ENCODE measurements around the gene AFF4. TPM values are rescaled to one million over a fixed set of nuclear protein-coding genes. Genes with fewer than 3 reads are reported as not detected.

Gene AFF4
- total RNA-seq, 1 experiment from 2014 or later: 38.6 TPM

- no peak for TF ChIP-seq ZBTB33 (IDR thresholded peaks at IDR 0.05; ENCODE audit: extremely low read depth, insufficient replicate concordance, low read length)
Measured at GRCh38 chr5:132953710-132954109, 9.7 kb downstream of the AFF4 start (continued).

GRCh38 chr5:132952829-132953228 lies 10.6 kb downstream of the AFF4 start:
- CTCF ChIA-PET: no interaction called here

More at GRCh38 chr5:132952829-132953228, 10.6 kb downstream of the AFF4 start:
- DNase-seq (ENCODE audit: low read depth, low spot score) (no peak), ATAC-seq (no peak)
- Histone ChIP-seq H3K9me3 (ENCODE audit: control insufficient read depth in 1 of 2, insufficient read depth in 1 of 2, low read depth in 1 of 2, low read length in 2 of 2) (no peaks in the 10 kb centered on the region), H3K4me3 (replicated peaks in 1 of 2; ENCODE audit: low read depth in 1 of 2, low read length in 2 of 2) (no peak overlapping the region), H3K27ac (ENCODE audit: low read depth, low read length) (no peak overlapping the region), H2AFZ (ENCODE audit: low read depth, low read length, poor library complexity, severe bottlenecking) (no peak overlapping the region), H3K4me1 (ENCODE audit: control insufficient read depth in 1 of 2, insufficient read depth in 2 of 2, low read length in 2 of 2) (peaks cover 6 to 19% of the 10 kb centered on the region in 2 experiments; a peak in 3 of 4 replicates), H3K9me2 (ENCODE audit: insufficient read depth) (no peaks in the 10 kb centered on the region), H3K9ac (ENCODE audit: low read length) (no peak overlapping the region), H3K79me2 (ENCODE audit: insufficient read depth, low read length) (peaks cover 93% of the 10 kb centered on the region), H4K20me1 (ENCODE audit: insufficient read depth) (0 out of 2 replicates have a peak, but pooled peaks cover 6% of the 10 kb centered on the region), H3K4me2 (ENCODE audit: low read length) (no peak overlapping the region), H3K36me3 (ENCODE audit: control insufficient read depth in 1 of 2, insufficient read depth in 2 of 2, low read length in 2 of 2) (peaks cover 0 to 11% of the 10 kb centered on the region in 2 experiments; a peak in 1 of 4 replicates), H3K27me3 (ENCODE audit: insufficient read depth, low read length) (no peaks in the 10 kb centered on the region)
- no TSS peak for BruUV-seq (replicated peaks)
- intact Hi-C loops (cut with micrococcal nuclease): no loop called here
- POLR2A ChIA-PET: no interaction called here
- no peak for TF ChIP-seq CTCF (IDR thresholded peaks at IDR 0.05 in 2 of 3, conservative IDR thresholded peaks at IDR 0.05 in 1 of 3; ENCODE audit: borderline replicate concordance in 1 of 3, insufficient read depth in 1 of 3, low read depth in 2 of 3, low read length in 2 of 3)
- no peak for TF ChIP-seq ZFX (IDR thresholded peaks at IDR 0.05)
- TF ChIP-seq CEBPB (IDR thresholded peaks at IDR 0.05; ENCODE audit: low read depth): no peak
- no peak for TF ChIP-seq YY1 (IDR thresholded peaks at IDR 0.05; ENCODE audit: extremely low read depth, insufficient replicate concordance, low read depth, low read length)
- TF ChIP-seq RAD21 (IDR thresholded peaks at IDR 0.05; ENCODE audit: low read depth): no peak
- TF ChIP-seq ELF1 (IDR thresholded peaks at IDR 0.05; ENCODE audit: borderline replicate concordance, low read depth): no peak
- no peak for TF ChIP-seq REST (IDR thresholded peaks at IDR 0.05; ENCODE audit: low read depth)
- no peak for TF ChIP-seq POLR2A (IDR thresholded peaks at IDR 0.05; ENCODE audit: borderline replicate concordance, extremely low read depth, insufficient read depth, insufficient read length)
- TF ChIP-seq EGR1 (IDR thresholded peaks at IDR 0.05; ENCODE audit: low read depth): no peak
- no peak for TF ChIP-seq ZBTB33 (IDR thresholded peaks at IDR 0.05; ENCODE audit: extremely low read depth, insufficient replicate concordance, low read length)
- TF ChIP-seq ZNF274 (IDR thresholded peaks at IDR 0.05; ENCODE audit: low read depth, low read length): no peak
- no peak for TF ChIP-seq TCF7L2 (IDR thresholded peaks at IDR 0.05; ENCODE audit: borderline replicate concordance, extremely low read depth, insufficient read depth, insufficient read length)
- no peak for TF ChIP-seq SP1 (IDR thresholded peaks at IDR 0.05; ENCODE audit: low read depth)
- TF ChIP-seq EZH2 (IDR thresholded peaks at IDR 0.05): no peak
- no peak for TF ChIP-seq POLR2AphosphoS5 (IDR thresholded peaks at IDR 0.05; ENCODE audit: low read depth, low read length)
- RAD21 ChIA-PET (ENCODE audit: low non-redundant PET in 1 of 2, low total read pairs in 2 of 2, uncharacterized antibody in 2 of 2, unreplicated experiment in 2 of 2): no interaction called here
